K562 (cell line): ENCODE measurements around the gene HOXA9.

Experiments
- BHLHE40 ChIP-seq: IDR thresholded peaks from 2 replicates; pipeline ENCODE4 v1.6.1; 2011; ENCODE audit warnings: low read length, improper control_type of control experiment
- CHD7 ChIP-seq: fragments of 200-600 bp; sonication (generic); IDR thresholded peaks from one replicate; pipeline ENCODE4 v1.6.1; 2012; ENCODE audit warnings: mild to moderate bottlenecking, low read depth, low read length, inconsistent platforms
- CREBBP ChIP-seq: IDR thresholded peaks from one replicate; pipeline ENCODE4 v1.6.1; 2012; ENCODE audit warnings: low read depth, mild to moderate bottlenecking, control low read depth, inconsistent platforms, low read length
- CTCF ChIP-seq, 3 experiments: IDR thresholded peaks in 2 of 3; conservative IDR thresholded peaks in 1 of 3; 2 replicates each; pipeline ENCODE4 v1.5.1; 2011 to 2012; ENCODE audit warnings: low read length in 3 of 3, mild to moderate bottlenecking in 3 of 3, control low read depth in 2 of 3, improper control_type of control experiment in 1 of 3, inconsistent platforms in 1 of 3, low read depth in 1 of 3, mixed read lengths in 1 of 3, moderate library complexity in 1 of 3; ENCODE audit not compliant: insufficient read depth in 2 of 3
- ESRRA ChIP-seq: fragments of 450-650 bp; IDR thresholded peaks from 2 replicates; pipeline ENCODE4 v1.6.1; 2014; ENCODE audit warnings: low read depth, mild to moderate bottlenecking, moderate library complexity, borderline replicate concordance
- FOXM1 ChIP-seq, 2 experiments: fragments of 450-650 bp in 1 of 2; sonication (generic) in 1 of 2; formaldehyde crosslinking in 1 of 2; IDR thresholded peaks; 2 replicates each; pipeline versions ENCODE4 v1.6.1 to v1.9.0; 2017 to 2022; ENCODE audit warnings: low read depth in 2 of 2, mild to moderate bottlenecking in 2 of 2, missing genetic modification reagents in 1 of 2, moderate library complexity in 1 of 2
- GATA2 ChIP-seq: sonication (generic); formaldehyde crosslinking; IDR thresholded peaks from 2 replicates; pipeline ENCODE4 v1.4.0; 2020; ENCODE audit warnings: mild to moderate bottlenecking, missing genetic modification reagents
- NFIC ChIP-seq: fragments of 450-650 bp; IDR thresholded peaks from 2 replicates; pipeline ENCODE4 v1.6.1; 2017; ENCODE audit warnings: mild to moderate bottlenecking, inconsistent platforms
- NR2C2 ChIP-seq, 2 experiments: fragments of 200-800 bp in 1 of 2; sonication (Bioruptor generic) in 1 of 2; sonication (generic) in 1 of 2; formaldehyde crosslinking in 1 of 2; IDR thresholded peaks; 2 replicates each; pipeline versions ENCODE4 v1.6.1 to v1.8.0; 2016 to 2022; ENCODE audit warnings: mild to moderate bottlenecking in 1 of 2, missing compliant biosample characterization in 1 of 2, missing genetic modification characterization in 1 of 2, missing genetic modification reagents in 1 of 2
- NRF1 ChIP-seq, 2 experiments: fragments of 450-650 bp; IDR thresholded peaks in 1 of 2; conservative IDR thresholded peaks in 1 of 2; 2 replicates each; pipeline ENCODE4 v1.6.1; 2014; ENCODE audit warnings: mild to moderate bottlenecking in 2 of 2
- POLR2A ChIP-seq: fragments of 450-650 bp; conservative IDR thresholded peaks from 2 replicates; pipeline ENCODE4 v1.6.1; 2016
- SIN3A ChIP-seq, 2 experiments: fragments of 150-350 bp in 1 of 2; IDR thresholded peaks; 2 replicates each; pipeline ENCODE4 v1.6.1; 2011 to 2016; ENCODE audit warnings: borderline replicate concordance in 2 of 2, low read depth in 2 of 2, low read length in 2 of 2, mild to moderate bottlenecking in 2 of 2, moderate library complexity in 2 of 2; ENCODE audit not compliant: control insufficient read depth in 1 of 2
- ZBTB11 ChIP-seq, 3 experiments: fragments of 200-800 bp in 1 of 3; fragments of 250-450 bp in 1 of 3; fragments of 450-650 bp in 1 of 3; sonication (Bioruptor Pico) in 1 of 3; sonication (Bioruptor generic) in 1 of 3; formaldehyde crosslinking in 1 of 3; IDR thresholded peaks; 2 replicates each; pipeline versions ENCODE4 v1.6.1 to v1.8.0; 2016 to 2022; ENCODE audit warnings: mild to moderate bottlenecking in 2 of 3, missing genetic modification characterization in 2 of 3, missing compliant biosample characterization in 1 of 3, moderate library complexity in 1 of 3
- ZKSCAN3 ChIP-seq: fragments of 250-450 bp; sonication (Bioruptor Pico); IDR thresholded peaks from 2 replicates; pipeline ENCODE4 v1.4.0; 2020

- no peak for TF ChIP-seq NR2C2 (CRISPR knock-in tag; IDR thresholded peaks at IDR 0.05)
- no peak for TF ChIP-seq NR2C2 (tag; IDR thresholded peaks at IDR 0.05)
- TF ChIP-seq CHD7, result no peak
- TF ChIP-seq CREBBP, result no peak
- no peak for TF ChIP-seq CTCF (IDR thresholded peaks at IDR 0.05 in 2 of 3, conservative IDR thresholded peaks at IDR 0.05 in 1 of 3; ENCODE audit: insufficient read depth in 2 of 3, low read depth in 1 of 3, low read length in 3 of 3)
- TF ChIP-seq NRF1 (conservative IDR thresholded peaks at IDR 0.05 in 1 of 2, IDR thresholded peaks at IDR 0.05 in 1 of 2), result no peak
- TF ChIP-seq ESRRA, result no peak
- no peak for TF ChIP-seq BHLHE40
- TF ChIP-seq GATA2 (CRISPR knock-in tag), result no peak
- no peak for TF ChIP-seq ZBTB11 (CRISPR knock-in tag; IDR thresholded peaks at IDR 0.05)
- no peak for TF ChIP-seq FOXM1 (IDR thresholded peaks at IDR 0.05; ENCODE audit: low read depth)
- no peak for TF ChIP-seq FOXM1 (CRISPR knock-in tag; IDR thresholded peaks at IDR 0.05; ENCODE audit: low read depth)
- no peak for TF ChIP-seq SIN3A (IDR thresholded peaks at IDR 0.05; ENCODE audit: borderline replicate concordance in 2 of 2, control insufficient read depth in 1 of 2, low read depth in 2 of 2, low read length in 2 of 2)
- TF ChIP-seq NFIC, result no peak
- no peak for TF ChIP-seq ZKSCAN3 (CRISPR knock-in tag)
- TF ChIP-seq POLR2A, result no peak
Measured at GRCh38 chr7:27113991-27114769, 51.2 kb downstream of the HOXA9 start.
